ENCODE data around the gene COL4A1. TPM values are rescaled to one million over a fixed set of nuclear protein-coding genes. Genes with fewer than 3 reads are reported as not detected.

Gene COL4A1
- total RNA-seq, 1 experiment from 2014 or later = 0.12 TPM

GRCh38 chr13:110333837-110334236 is 26.9 kb upstream of the COL4A1 start:
- Mint-ChIP-seq H3K9me3 (ENCODE audit: low read depth, unreplicated experiment) (no peaks in the 10 kb centered on the region), H3K4me1 (ENCODE audit: low read depth, unreplicated experiment) (no peaks in the 10 kb centered on the region), H3K36me3 (ENCODE audit: insufficient read depth, unreplicated experiment) (no peaks in the 10 kb centered on the region), H3K4me3 (ENCODE audit: low read depth, unreplicated experiment) (no peak overlapping the region), H3K27ac (ENCODE audit: unreplicated experiment) (no peak overlapping the region), H3K27me3 (ENCODE audit: unreplicated experiment) (no peaks in the 10 kb centered on the region)
- no peak for TF ChIP-seq CTCF (IDR thresholded peaks at IDR 0.05; ENCODE audit: unreplicated experiment)
- intact Hi-C loops (cut with micrococcal nuclease; ENCODE audit: unreplicated experiment) = no loop called here
- DNase-seq = no peak
- CTCF ChIA-PET = no interaction called here
- no TSS peak for BruUV-seq (replicated peaks)

GRCh38 chr13:110332750-110333149 is 25.8 kb upstream of the COL4A1 start:
- Mint-ChIP-seq H3K4me3 (ENCODE audit: low read depth, unreplicated experiment) (no peak overlapping the region), H3K27ac (ENCODE audit: unreplicated experiment) (no peak overlapping the region), H3K36me3 (ENCODE audit: insufficient read depth, unreplicated experiment) (no peaks in the 10 kb centered on the region), H3K4me1 (ENCODE audit: low read depth, unreplicated experiment) (no peaks in the 10 kb centered on the region), H3K27me3 (ENCODE audit: unreplicated experiment) (no peaks in the 10 kb centered on the region), H3K9me3 (ENCODE audit: low read depth, unreplicated experiment) (no peaks in the 10 kb centered on the region)
- CTCF ChIA-PET = no interaction called here
- no peak for TF ChIP-seq CTCF (IDR thresholded peaks at IDR 0.05; ENCODE audit: unreplicated experiment)
- intact Hi-C loops (cut with micrococcal nuclease; ENCODE audit: unreplicated experiment) = no loop called here
- no peak for DNase-seq
- BruUV-seq (replicated peaks) = no TSS peak

GRCh38 chr13:110331362-110331761 is 24.4 kb upstream of the COL4A1 start:
- CTCF ChIA-PET = no interaction called here
- Mint-ChIP-seq H3K4me1 (ENCODE audit: low read depth, unreplicated experiment) (peaks cover 9% of the 10 kb centered on the region), H3K4me3 (ENCODE audit: low read depth, unreplicated experiment) (no peak overlapping the region), H3K27me3 (ENCODE audit: unreplicated experiment) (no peaks in the 10 kb centered on the region), H3K27ac (ENCODE audit: unreplicated experiment) (no peak overlapping the region), H3K36me3 (ENCODE audit: insufficient read depth, unreplicated experiment) (no peaks in the 10 kb centered on the region), H3K9me3 (ENCODE audit: low read depth, unreplicated experiment) (no peaks in the 10 kb centered on the region)
- intact Hi-C loops (cut with micrococcal nuclease; ENCODE audit: unreplicated experiment) = no loop called here
- BruUV-seq (replicated peaks) = no TSS peak
- TF ChIP-seq CTCF (IDR thresholded peaks at IDR 0.05; ENCODE audit: unreplicated experiment) = no peak
- no peak for DNase-seq

DNA sequence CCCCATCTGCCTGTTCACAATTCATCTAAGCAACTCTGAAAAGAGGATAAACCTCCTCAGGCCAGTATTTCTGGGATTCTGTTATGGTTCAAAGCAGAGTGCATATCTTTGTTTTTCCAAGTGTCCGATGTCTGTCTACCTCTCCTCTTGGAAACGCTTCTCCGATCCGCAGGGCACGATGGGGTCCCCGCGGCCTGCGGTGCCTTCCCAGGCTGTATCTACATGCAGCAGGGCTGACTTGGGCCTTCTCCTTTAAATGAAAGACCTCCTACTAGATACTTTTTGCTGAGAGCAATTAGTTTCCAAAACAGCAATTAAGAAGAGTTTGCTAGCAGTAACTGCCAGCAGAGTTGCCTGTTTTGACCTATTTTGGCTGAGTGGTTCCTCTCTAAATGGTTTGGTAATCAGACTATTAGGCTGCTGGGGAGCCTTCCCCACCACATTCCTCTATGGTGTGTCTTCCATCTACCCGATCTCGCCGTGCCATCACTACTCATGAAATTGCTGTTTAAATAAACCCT is 23.6 kb upstream of the COL4A1 start:
- H3K4me1 Mint-ChIP-seq (ENCODE audit: low read depth, unreplicated experiment) = peaks cover 9% of the 10 kb centered on the region
- TF ChIP-seq CTCF (IDR thresholded peaks at IDR 0.05; ENCODE audit: unreplicated experiment) = no peak
- no peak overlapping the region for H3K4me3 Mint-ChIP-seq (ENCODE audit: low read depth, unreplicated experiment)
- intact Hi-C loops (cut with micrococcal nuclease; ENCODE audit: unreplicated experiment) = no loop called here
- CTCF ChIA-PET = no interaction called here
- H3K27ac Mint-ChIP-seq (ENCODE audit: unreplicated experiment) = no peak overlapping the region
- no TSS peak for BruUV-seq (replicated peaks)
- no peaks in the 10 kb centered on the region for H3K27me3 Mint-ChIP-seq (ENCODE audit: unreplicated experiment)
- no peak for DNase-seq
- no peaks in the 10 kb centered on the region for H3K36me3 Mint-ChIP-seq (ENCODE audit: insufficient read depth, unreplicated experiment)
- no peaks in the 10 kb centered on the region for H3K9me3 Mint-ChIP-seq (ENCODE audit: low read depth, unreplicated experiment)

Data from Calu3 (cell line).